Endothelial cell of umbilical vein (primary cell): ENCODE measurements around the gene ZNF581. TPM values are rescaled to one million over a fixed set of nuclear protein-coding genes. Genes with fewer than 3 reads are reported as not detected.

Source experiments
- BruUV-seq: library from RNA; stranded (reverse); fragments of 400-500 nt; replicated peaks from 2 replicates; lab custom pipeline; 2021; lab: Mats Ljungman, UMichigan
- CTCF ChIA-PET: fragments of 300-600, 350-600 bp; sonication (Branson Sonifier 250); formaldehyde crosslinking; loops from one replicate; lab custom pipeline; 2021; ENCODE audit warnings: antibody characterized with exemption, inconsistent platforms; lab: Charles Lee
- POLR2A ChIA-PET: fragments of 300-600, 350-600 bp; sonication (Branson Sonifier 250); formaldehyde crosslinking; loops from one replicate; lab custom pipeline; 2021; ENCODE audit warnings: antibody characterized with exemption, inconsistent platforms; lab: Charles Lee
- DNase-seq: peaks from one replicate; pipeline ENCODE4 v3.0.0-alpha.2; 2011; ENCODE audit warnings: low read depth, low spot score
- FAIRE-seq: peaks from 2 replicates; lab custom pipeline; 2011; peaks lifted over from hg19 to GRCh38; lab: Jason Lieb, UNC
- H2AFZ ChIP-seq: 2 replicates; pipeline ENCODE4 v1.6.0; 2012; ENCODE audit warnings: low read depth, low read length, control low read depth, inconsistent platforms
- H3K27ac ChIP-seq: 2 replicates; pipeline ENCODE4 v1.5.1; 2011; ENCODE audit warnings: low read depth, mild to moderate bottlenecking, control low read depth, low read length, moderate library complexity; ENCODE audit not compliant: insufficient read depth
- H3K27me3 ChIP-seq, 2 experiments: 2 replicates each; pipeline versions ENCODE4 v1.6.0 to v1.6.1; 2011; ENCODE audit warnings: low read length in 2 of 2, mixed read lengths in 1 of 2; ENCODE audit not compliant: control insufficient read depth in 2 of 2, insufficient read depth in 2 of 2
- H3K36me3 ChIP-seq, 2 experiments: 2 replicates in 1 of 2; 3 replicates in 1 of 2; pipeline ENCODE4 v1.5.1; 2011; ENCODE audit warnings: low read length in 2 of 2, mild to moderate bottlenecking in 1 of 2, moderate library complexity in 1 of 2; ENCODE audit not compliant: control insufficient read depth in 2 of 2, insufficient read depth in 2 of 2; ENCODE audit errors: extremely low read depth in 1 of 2
- H3K4me1 ChIP-seq: 3 replicates; pipeline ENCODE4 v1.5.1; 2011; ENCODE audit warnings: mild to moderate bottlenecking, low read length; ENCODE audit not compliant: control insufficient read depth, insufficient read depth; ENCODE audit errors: extremely low read depth
- H3K4me2 ChIP-seq: 2 replicates; pipeline ENCODE4 v1.6.1; 2011; ENCODE audit warnings: low read length, control low read depth, mixed read lengths; ENCODE audit not compliant: insufficient read depth
- H3K4me3 ChIP-seq, 3 experiments: fragments of 200-600 bp in 1 of 3; sonication (generic), shearing (Covaris generic) in 1 of 3; replicated peaks in 1 of 3; 2 replicates each; pipeline ENCODE4 v1.5.1; 2011 to 2016; ENCODE audit warnings: control low read depth in 3 of 3, low read length in 3 of 3, mild to moderate bottlenecking in 2 of 3, inconsistent platforms in 1 of 3, low read depth in 1 of 3, moderate library complexity in 1 of 3; ENCODE audit not compliant: insufficient read depth in 1 of 3
- H3K79me2 ChIP-seq: 2 replicates; pipeline ENCODE4 v1.6.0; 2012; ENCODE audit warnings: low read length, inconsistent platforms; ENCODE audit not compliant: control insufficient read depth, insufficient read depth
- H3K9ac ChIP-seq: replicated peaks from 2 replicates; pipeline ENCODE3; 2011; ENCODE audit warnings: low read length, control low read depth; ENCODE audit not compliant: insufficient read depth; ENCODE audit errors: extremely low read depth
- H3K9me1 ChIP-seq: replicated peaks from 3 replicates; pipeline ENCODE4 v1.6.0; 2011; ENCODE audit warnings: mild to moderate bottlenecking, low read length; ENCODE audit not compliant: control insufficient read depth, insufficient read depth; ENCODE audit errors: extremely low read depth
- H3K9me3 ChIP-seq: replicated peaks from 2 replicates; pipeline ENCODE4 v1.5.1; 2012; ENCODE audit warnings: low read length, inconsistent platforms; ENCODE audit not compliant: control insufficient read depth, insufficient read depth
- H4K20me1 ChIP-seq: replicated peaks from 2 replicates; pipeline ENCODE3; 2011; ENCODE audit warnings: mild to moderate bottlenecking, low read length; ENCODE audit not compliant: control insufficient read depth, insufficient read depth; ENCODE audit errors: extremely low read depth
- CTCF ChIP-seq, 2 donors: IDR thresholded peaks; 1 replicate in 1 of 2; 2 replicates in 1 of 2; pipeline ENCODE4 v1.5.1; 2011; ENCODE audit warnings: low read length in 2 of 2, mild to moderate bottlenecking in 2 of 2, moderate library complexity in 2 of 2, control low read depth in 1 of 2, inconsistent platforms in 1 of 2, low read depth in 1 of 2; ENCODE audit not compliant: insufficient read depth in 1 of 2; ENCODE audit errors: extremely low read depth in 1 of 2
- EZH2 ChIP-seq: IDR thresholded peaks from 2 replicates; pipeline ENCODE4 v1.6.1; 2012; ENCODE audit warnings: borderline replicate concordance, low read depth, mild to moderate bottlenecking, moderate library complexity, low read length, inconsistent platforms; ENCODE audit not compliant: severe bottlenecking
- FOS ChIP-seq: IDR thresholded peaks from 2 replicates; pipeline ENCODE4 v1.6.1; 2011; ENCODE audit warnings: mild to moderate bottlenecking, low read length, moderate library complexity, borderline replicate concordance; ENCODE audit not compliant: insufficient read depth
- GATA2 ChIP-seq: IDR thresholded peaks from 2 replicates; pipeline ENCODE4 v1.7.0; 2011; ENCODE audit warnings: low read depth, mild to moderate bottlenecking, moderate library complexity, mixed read lengths, low read length; ENCODE audit not compliant: insufficient read length, insufficient read depth
- JUN ChIP-seq: IDR thresholded peaks from 2 replicates; pipeline ENCODE4 v1.6.1; 2011; ENCODE audit warnings: borderline replicate concordance, low read depth; ENCODE audit not compliant: insufficient read length, insufficient read depth
- MAX ChIP-seq: IDR thresholded peaks from 2 replicates; pipeline ENCODE4 v1.6.1; 2011; ENCODE audit not compliant: insufficient read depth, insufficient read length
- MYC ChIP-seq: IDR thresholded peaks from one replicate; pipeline ENCODE4 v1.6.1; 2011; ENCODE audit warnings: mild to moderate bottlenecking, low read depth, low read length
- POLR2A ChIP-seq: IDR thresholded peaks from 2 replicates; pipeline ENCODE4 v1.6.1; 2012; ENCODE audit warnings: low read depth, mild to moderate bottlenecking, control low read depth, low read length
- POLR2AphosphoS5 ChIP-seq: IDR thresholded peaks from 2 replicates; pipeline ENCODE4 v1.6.1; 2012; ENCODE audit warnings: low read depth, mild to moderate bottlenecking, control low read depth, low read length, moderate library complexity; ENCODE audit not compliant: insufficient read depth
- dilution Hi-C: fragments of 300-500 bp; cut with MboI; formaldehyde crosslinking; loops from one replicate; pipeline ENCODE4 v1.15.0; 2019; ENCODE audit warnings: low sequenced_read_pairs; ENCODE audit not compliant: extremely low pct_ligation_motif_present
- intact Hi-C: fragments of 100-400 bp; cut with micrococcal nuclease; formaldehyde crosslinking; loops from one replicate; pipeline ENCODE4 v1.10.0; 2022
- polyA plus RNA-seq, 4 experiments: library from polyadenylated mRNA; depleted of rRNA in 3 of 4; stranded (reverse) in 3 of 4; unstranded in 1 of 4; fragments of >200 nt; gene quantifications; 2 replicates each; pipeline versions ENCODE4 v1.2.1 to v1.2.3, GENCODE V29; 2011 to 2012; ENCODE audit warnings: missing spikeins in 1 of 4
- total RNA-seq: library from RNA; stranded (reverse); gene quantifications from 2 replicates; pipeline ENCODE4 v1.2.3, GENCODE V29; 2021

ZNF581 gene
- total and polyA plus RNA-seq, 2 donors (not counting 3 experiments of a cell fraction or from before 2014, with no cell fraction given) = 31.4 to 32.3 TPM

GRCh38 chr19:55622242-55622969 lies 21.0 kb upstream of the ZNF581 start:
- Histone ChIP-seq H3K4me2 (no peak overlapping the region), H3K27ac (no peak overlapping the region), H3K4me3 (no peak overlapping the region), H4K20me1 (no peaks in the 10 kb centered on the region), H3K27me3 (no peaks in the 10 kb centered on the region), H3K9me1 (no peaks in the 10 kb centered on the region), H3K9me3 (no peaks in the 10 kb centered on the region), H3K9ac (no peak overlapping the region), H2AFZ (no peak overlapping the region), H3K79me2 (no peaks in the 10 kb centered on the region), H3K4me1 (peaks cover 8% of the 10 kb centered on the region), H3K36me3 (peaks cover 0 to 3% of the 10 kb centered on the region in 2 experiments)
- CTCF ChIA-PET = interaction anchor here (0.7 to 1.4 kb wide), 3 partner anchors 9 to 16 kb away, joined by 3 to 4 read pairs (median 3); no protein-coding TSS in a partner anchor
- FAIRE-seq = no peak
- intact Hi-C loops (no loop called here), dilution Hi-C loops (no loop called here)
- POLR2A ChIA-PET = interaction anchor here (0.6 kb wide), 1 partner anchor 74 kb away, joined by 3 read pairs; no protein-coding TSS in a partner anchor
- BruUV-seq = no TSS peak
- TF ChIP-seq POLR2AphosphoS5 (no peak), CTCF (IDR thresholded peaks at IDR 0.05; ENCODE audit: extremely low read depth in 1 of 2, insufficient read depth in 1 of 2, low read depth in 1 of 2, low read length in 2 of 2) (no peak), EZH2 (no peak), FOS (no peak), POLR2A (no peak), MYC (no peak), GATA2 (no peak), JUN (no peak), MAX (no peak)
- DNase-seq = no peak
